GM21526 (cell line): ENCODE results near the gene THSD8.
"Not testable (repeated sequence)": the region's sequence is repeated elsewhere in the genome, so short reads cannot be mapped to it uniquely, and the experiment has no call there.

ENCODE experiments used
- ATAC-seq: cut with Tn5 transposase; IDR thresholded peaks from one replicate; pipeline ENCODE4 v1.9.1; 2021; ENCODE audit warnings: moderate library complexity; ENCODE audit not compliant: unreplicated experiment, low FRiP score

The THSD8 gene

GRCh38 chr19:12846613-12847012, 44.7 kb downstream of the THSD8 start:
- ATAC-seq = not testable (repeated sequence)

- no peak for ATAC-seq
Observed at GRCh38 chr19:12847159-12848139, 45.6 kb downstream of the THSD8 start.
